Measurements from ENCODE around the gene SLC39A10.

The SLC39A10 gene

GRCh38 chr2:195733831-195734230 is 76.8 kb downstream of the SLC39A10 start:
- DNase-seq = no peak

DNA sequence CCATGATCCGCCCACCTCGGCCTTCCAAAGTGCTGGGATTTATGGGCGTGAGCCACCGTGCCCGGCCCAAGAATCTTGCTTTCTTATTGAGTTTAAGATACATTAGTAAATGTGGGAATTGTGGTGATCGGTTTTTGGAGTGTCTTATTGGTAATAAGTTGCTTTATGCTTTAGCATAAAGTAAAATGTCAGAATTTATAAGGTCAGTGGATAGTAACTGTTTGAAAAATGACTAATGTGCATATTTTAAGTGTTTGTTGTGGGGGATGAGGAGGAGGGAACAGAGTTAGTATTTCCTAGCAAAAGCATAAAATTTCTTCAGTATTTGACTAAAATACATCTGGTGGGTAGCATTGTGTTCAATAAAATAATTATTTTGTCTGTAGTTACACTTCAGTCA is 77.4 kb downstream of the SLC39A10 start:
- no peak for DNase-seq

DNA sequence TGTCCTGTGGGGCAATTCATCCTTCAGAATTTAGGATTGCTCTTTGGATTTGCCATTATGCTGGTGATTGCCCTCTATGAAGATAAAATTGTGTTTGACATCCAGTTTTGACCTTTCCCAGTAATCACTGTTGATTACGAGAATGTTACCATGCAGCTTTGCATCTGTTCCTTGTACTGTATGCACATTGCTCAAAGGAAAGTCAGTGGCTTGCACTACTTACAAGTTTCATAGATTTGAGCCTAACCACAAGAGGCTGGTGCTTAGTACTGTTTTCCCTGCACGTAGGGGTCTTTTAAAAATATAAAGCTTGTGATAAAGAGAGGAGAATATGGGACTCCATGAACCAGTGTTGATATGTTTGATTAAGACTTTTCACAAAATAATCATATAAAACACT is 77.9 kb downstream of the SLC39A10 start:
- DNase-seq = no peak

DNA sequence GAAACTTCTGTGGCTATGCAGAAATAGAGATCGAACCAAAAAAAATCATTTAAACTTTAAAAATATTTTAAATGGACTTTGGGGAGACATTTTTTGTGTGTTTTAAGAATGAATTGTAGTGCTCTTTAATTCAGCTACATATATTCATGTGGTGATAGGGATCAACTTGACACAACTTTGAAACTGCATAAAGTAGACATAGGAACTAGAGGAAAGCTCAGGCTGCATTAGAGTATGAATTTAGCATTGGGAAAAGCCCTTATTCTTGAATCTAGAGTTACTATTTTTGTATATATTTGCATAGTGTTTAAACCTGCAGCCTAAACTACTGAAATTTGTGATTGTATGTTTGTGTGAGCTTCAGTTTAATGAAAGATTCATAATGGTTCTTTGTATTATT is 78.3 kb downstream of the SLC39A10 start:
- no peak for DNase-seq

GRCh38 chr2:195737511-195738325 is 80.7 kb downstream of the SLC39A10 start:
- DNase-seq = no peak

DNA sequence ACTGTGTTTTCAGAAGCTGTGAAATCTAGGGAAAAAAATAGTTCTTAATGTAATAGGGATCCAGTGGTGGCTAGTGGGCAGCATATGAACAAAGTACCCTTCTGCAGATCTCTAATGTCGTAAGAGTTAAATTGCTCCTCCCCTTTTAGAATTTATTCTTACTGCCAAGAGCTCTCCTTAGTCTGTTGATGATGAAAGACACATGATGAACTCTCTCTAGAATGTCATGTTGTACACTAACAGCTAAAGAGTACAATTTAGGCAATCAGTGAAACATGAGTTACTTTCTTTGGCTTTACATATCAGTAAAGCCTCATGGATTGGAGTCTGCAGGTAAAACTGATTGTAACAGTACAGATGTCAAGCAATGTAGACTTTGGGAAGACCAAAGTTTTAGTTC is 84.2 kb downstream of the SLC39A10 start:
- no peak for DNase-seq

- no peak for DNase-seq
Observed at GRCh38 chr2:195756218-195756942, 99.4 kb downstream of the SLC39A10 start.

- no peak for DNase-seq
Observed at GRCh38 chr2:195758846-195759245, 101.8 kb downstream of the SLC39A10 start.

DNA sequence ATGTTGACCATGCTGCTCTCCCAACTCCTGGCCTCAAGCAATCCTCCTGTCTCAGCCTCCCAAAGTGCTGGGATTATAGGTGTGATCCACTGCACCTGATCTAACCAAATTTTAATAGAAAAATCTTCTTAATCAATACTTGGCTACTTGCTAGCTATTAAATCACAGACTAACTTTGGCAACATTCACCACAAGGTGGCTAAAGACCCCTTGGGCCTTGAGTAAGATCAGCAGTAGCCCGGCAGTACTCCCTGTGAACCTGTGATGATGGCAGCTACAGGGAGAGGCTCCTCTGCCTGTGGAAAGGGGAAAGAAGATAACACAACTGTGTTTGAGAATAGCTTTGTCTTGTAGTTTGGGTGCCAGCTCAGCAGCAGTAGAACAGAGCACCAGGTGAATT is 102.9 kb downstream of the SLC39A10 start:
- no peak for DNase-seq

GRCh38 chr2:195763866-195764265 is 106.8 kb downstream of the SLC39A10 start:
- DNase-seq = no peak

DNA sequence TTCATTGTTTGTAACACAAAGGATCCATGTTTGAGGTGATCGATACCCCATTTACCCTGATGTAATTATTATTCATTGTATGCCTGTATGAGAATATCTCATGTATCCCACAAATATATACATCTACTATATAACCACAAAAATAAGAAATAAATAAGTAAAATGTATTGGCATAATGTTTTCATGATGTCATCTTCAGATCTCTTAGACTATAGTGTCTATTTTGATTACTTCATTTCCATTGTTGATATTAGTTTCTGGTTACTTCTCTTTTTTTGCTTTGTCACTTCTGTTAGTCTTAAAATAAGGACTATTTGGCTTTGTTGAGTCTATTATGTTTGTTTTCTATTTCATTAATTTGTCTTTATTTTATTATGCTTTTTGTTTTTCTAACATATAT is 109.7 kb downstream of the SLC39A10 start:
- DNase-seq = no peak

GRCh38 chr2:195768431-195768830 is 111.4 kb downstream of the SLC39A10 start:
- DNase-seq = no peak

- DNase-seq = no peak
Observed at GRCh38 chr2:195769975-195770374, 112.9 kb downstream of the SLC39A10 start.

DNA sequence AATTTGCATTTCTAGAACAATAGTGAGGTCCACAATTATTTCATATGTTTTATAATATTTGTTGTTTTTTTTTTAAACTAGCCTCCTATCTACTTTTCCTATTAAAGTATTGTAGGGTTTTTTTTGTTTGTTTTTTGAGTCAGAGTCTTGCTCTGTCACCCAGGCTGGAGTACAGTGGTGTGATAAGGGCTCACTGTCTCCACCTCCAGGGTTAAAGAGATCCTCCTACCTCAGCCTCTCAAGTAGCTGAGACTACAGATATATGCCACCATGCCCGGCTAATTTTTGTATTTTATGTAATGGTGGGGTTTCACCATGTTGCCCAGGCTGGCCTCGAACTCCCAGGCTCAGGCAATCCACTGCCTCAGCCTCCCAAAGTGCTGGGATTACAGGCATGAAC is 122.5 kb downstream of the SLC39A10 start:
- no peak for DNase-seq

DNA sequence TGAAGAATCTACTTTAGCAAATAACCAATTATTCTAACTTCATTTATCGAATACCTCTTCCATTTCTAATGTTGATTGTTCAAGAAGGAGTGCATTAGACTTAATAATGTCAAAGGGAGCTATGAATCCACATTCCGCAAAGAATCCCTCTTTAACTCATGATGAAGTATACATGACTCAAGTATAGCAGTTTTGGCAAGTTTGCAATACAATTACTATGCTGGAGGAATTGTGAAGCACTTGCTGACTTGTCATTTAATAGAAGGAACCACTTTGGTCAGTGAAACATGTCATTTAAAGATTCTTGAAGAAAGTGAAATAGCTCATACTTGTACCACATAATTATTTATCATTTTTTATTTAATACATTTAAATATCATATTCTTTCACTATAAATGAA is 125.1 kb downstream of the SLC39A10 start:
- no peak for DNase-seq
